HepG2 (cell line): ENCODE measurements around the gene CTCF. TPM values are rescaled to one million over a fixed set of nuclear protein-coding genes. Genes with fewer than 3 reads are reported as not detected.

ENCODE experiments used
- ATF1 ChIP-seq: IDR thresholded peaks from 2 replicates; pipeline ENCODE4 v1.6.1; 2016; ENCODE audit warnings: mild to moderate bottlenecking, control low read depth
- CEBPG ChIP-seq: IDR thresholded peaks from 2 replicates; pipeline ENCODE4 v1.6.1; 2016
- EHMT2 ChIP-seq: fragments of 200-600 bp; sonication (generic); IDR thresholded peaks from 2 replicates; pipeline ENCODE4 v1.7.0; 2017; ENCODE audit warnings: antibody characterized with exemption, low read depth, low read length, borderline replicate concordance
- ESRRA ChIP-seq: sonication (generic); formaldehyde crosslinking; IDR thresholded peaks from 2 replicates; pipeline ENCODE4 v1.5.1; 2020; ENCODE audit warnings: mild to moderate bottlenecking, low read depth, missing genetic modification reagents
- HDAC1 ChIP-seq: sonication (generic); formaldehyde crosslinking; IDR thresholded peaks from 2 replicates; pipeline ENCODE4 v1.5.1; 2020; ENCODE audit warnings: mild to moderate bottlenecking, missing genetic modification reagents
- KDM5B ChIP-seq: sonication (generic); formaldehyde crosslinking; IDR thresholded peaks from 2 replicates; pipeline ENCODE4 v1.4.0; 2020; ENCODE audit warnings: missing genetic modification reagents, mild to moderate bottlenecking, borderline replicate concordance
- MTA1 ChIP-seq: sonication (generic); formaldehyde crosslinking; IDR thresholded peaks from 2 replicates; pipeline ENCODE4 v1.4.0; 2020; ENCODE audit warnings: missing genetic modification reagents, mild to moderate bottlenecking, borderline replicate concordance
- REST ChIP-seq, 2 experiments: IDR thresholded peaks; 2 replicates each; pipeline ENCODE4 v1.6.1; 2011 to 2012; ENCODE audit warnings: low read length in 2 of 2, borderline replicate concordance in 1 of 2, low read depth in 1 of 2, mild to moderate bottlenecking in 1 of 2, moderate library complexity in 1 of 2
- RFXAP ChIP-seq: sonication (generic); formaldehyde crosslinking; IDR thresholded peaks from 2 replicates; pipeline ENCODE4 v1.4.0; 2020; ENCODE audit warnings: missing genetic modification reagents, borderline replicate concordance
- SETDB1 ChIP-seq: sonication (generic); formaldehyde crosslinking; IDR thresholded peaks from 2 replicates; pipeline ENCODE4 v1.5.1; 2020; ENCODE audit warnings: missing genetic modification reagents, mild to moderate bottlenecking, borderline replicate concordance
- SMAD3 ChIP-seq: sonication (generic); formaldehyde crosslinking; IDR thresholded peaks from 2 replicates; pipeline ENCODE4 v1.4.0; 2020; ENCODE audit warnings: missing genetic modification reagents
- SRY ChIP-seq: sonication (generic); formaldehyde crosslinking; IDR thresholded peaks from 2 replicates; pipeline ENCODE4 v1.8.0; 2022; ENCODE audit warnings: mild to moderate bottlenecking, missing genetic modification reagents
- U2AF2 ChIP-seq: fragments of 200-400 bp; formaldehyde crosslinking; IDR thresholded peaks from 2 replicates; pipeline ENCODE4 v1.6.1; 2017; ENCODE audit warnings: low read depth, mild to moderate bottlenecking, low read length
- ZFX ChIP-seq: sonication (generic); formaldehyde crosslinking; IDR thresholded peaks from 2 replicates; pipeline ENCODE4 v1.4.0; 2020; ENCODE audit warnings: mild to moderate bottlenecking, low read depth, missing genetic modification reagents, moderate library complexity
- ZNF543 ChIP-seq: sonication (generic); formaldehyde crosslinking; IDR thresholded peaks from 2 replicates; pipeline ENCODE4 v1.4.0; 2020; ENCODE audit warnings: mild to moderate bottlenecking, missing genetic modification reagents
- ZNF557 ChIP-seq: sonication (generic); formaldehyde crosslinking; IDR thresholded peaks from 2 replicates; pipeline ENCODE4 v1.4.0; 2020; ENCODE audit warnings: missing genetic modification reagents
- polyA plus RNA-seq, 8 experiments: library from polyadenylated mRNA; depleted of rRNA in 3 of 8; stranded (reverse) in 7 of 8; unstranded in 1 of 8; fragments of >200 nt; fragmentation: Illumina TruSeq in 4 of 8; extraction: Trizol in 4 of 8; gene quantifications; 2 replicates each; pipeline versions ENCODE4 v1.2.1 to v1.2.3, GENCODE V29; 2011 to 2016; ENCODE audit warnings: low read depth in 4 of 8, missing spikeins in 1 of 8, mixed read lengths in 1 of 8; ENCODE audit not compliant: insufficient read depth in 1 of 8
- total RNA-seq, 5 experiments: library from RNA; depleted of rRNA; stranded (reverse); fragments of >200 nt; fragmentation: Illumina TruSeq; extraction: Trizol; gene quantifications; 2 replicates each; pipeline ENCODE4 v1.2.3, GENCODE V29; 2016; ENCODE audit warnings: low read depth in 1 of 5
- TF ChIP-seq, protein P1 (sequence below): sonication (generic); formaldehyde crosslinking; IDR thresholded peaks from 2 replicates; pipeline ENCODE4 v1.4.0; 2020; ENCODE audit warnings: missing genetic modification reagents, low read depth, mild to moderate bottlenecking, borderline replicate concordance
- TF ChIP-seq, protein P2 (sequence below): sonication (generic); formaldehyde crosslinking; IDR thresholded peaks from 2 replicates; pipeline ENCODE4 v1.4.0; 2020; ENCODE audit warnings: missing genetic modification reagents

The CTCF gene
- total and polyA plus RNA-seq, 2 of the 13 experiments (the other 11 are each of a cell fraction or from before 2014, with no cell fraction given), result 19.5 to 37.5 TPM

DNA sequence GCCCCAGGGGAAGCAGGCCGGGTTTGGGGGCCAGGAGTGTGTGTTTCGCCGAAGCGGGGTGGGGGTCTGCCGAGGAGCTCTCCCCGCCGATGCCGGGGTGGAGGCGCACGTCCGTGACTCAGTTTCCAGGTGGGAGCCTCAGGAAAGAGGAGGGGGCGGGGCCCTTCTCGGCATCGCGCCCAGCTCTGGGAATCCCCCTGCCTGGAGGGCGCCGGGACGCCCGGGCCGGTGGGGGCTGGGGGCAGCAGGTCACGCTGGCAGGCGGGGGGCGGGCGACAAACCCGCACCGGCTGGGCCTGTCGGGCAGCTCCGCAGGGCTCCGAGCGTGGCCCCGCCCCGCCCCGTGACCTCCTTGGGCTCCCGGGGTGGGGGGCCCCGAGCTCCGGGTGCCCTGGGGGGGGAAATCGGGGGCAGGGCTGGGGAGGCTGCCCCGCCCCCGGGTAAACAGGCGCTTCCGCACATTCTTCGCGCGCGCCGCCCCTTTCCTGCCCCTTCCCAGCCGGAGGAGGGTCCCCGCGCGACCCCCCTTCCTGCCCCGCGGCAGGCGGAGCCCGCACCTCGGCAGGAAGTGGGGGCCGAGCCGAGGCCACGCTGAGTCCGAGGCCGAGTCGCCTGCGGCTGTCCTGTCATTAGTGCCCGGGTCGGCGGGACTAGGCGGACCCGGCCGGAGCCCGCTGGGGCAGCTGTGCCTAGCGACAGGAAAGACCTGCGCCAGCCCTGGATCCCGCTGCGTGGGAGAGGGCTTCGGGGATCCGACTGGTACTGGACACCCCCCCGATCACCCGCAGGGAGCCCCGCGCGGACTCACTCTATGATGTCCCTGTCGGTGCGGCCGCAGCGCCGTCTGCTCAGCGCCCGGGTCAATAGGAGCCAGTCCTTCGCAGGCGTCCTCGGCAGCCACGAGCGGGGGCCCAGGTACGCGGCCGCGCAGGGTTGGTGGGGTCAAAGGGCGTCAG, 24.4 kb upstream of the CTCF start (continued):
- peak; percentile 53; the same call in 1 of the 2 replicates for TF ChIP-seq ZFX
- TF ChIP-seq, protein P1, sequence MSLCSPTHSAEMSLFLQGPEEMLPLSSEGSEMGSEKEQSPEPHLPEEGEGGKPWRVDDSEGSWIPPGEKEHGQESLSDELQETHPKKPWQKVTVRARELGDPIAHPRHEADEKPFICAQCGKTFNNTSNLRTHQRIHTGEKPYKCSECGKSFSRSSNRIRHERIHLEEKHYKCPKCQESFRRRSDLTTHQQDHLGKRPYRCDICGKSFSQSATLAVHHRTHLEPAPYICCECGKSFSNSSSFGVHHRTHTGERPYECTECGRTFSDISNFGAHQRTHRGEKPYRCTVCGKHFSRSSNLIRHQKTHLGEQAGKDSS, result peak; percentile 53; the same call in 1 of the 2 replicates
- TF ChIP-seq SRY, result 0 out of 2 replicates have a peak, but pooled peaks have one; percentile 35
- no peak for TF ChIP-seq EHMT2
- no peak; the same call in 1 of the 2 replicates for TF ChIP-seq ESRRA (CRISPR knock-in tag)
- TF ChIP-seq KDM5B (CRISPR knock-in tag), result no peak; the same call in 1 of the 2 replicates
- TF ChIP-seq U2AF2, result no peak
- TF ChIP-seq HDAC1 (CRISPR knock-in tag), result peak; percentile 73
- no peak for TF ChIP-seq CEBPG (CRISPR knock-in tag)
- TF ChIP-seq ZNF543 (CRISPR knock-in tag), result peak; percentile 46; the same call in 1 of the 2 replicates
- no peak for TF ChIP-seq ZNF557 (CRISPR knock-in tag)
- TF ChIP-seq MTA1 (CRISPR knock-in tag), result no peak
- TF ChIP-seq SETDB1 (CRISPR knock-in tag), result no peak
- TF ChIP-seq SMAD3 (CRISPR knock-in tag), result no peak
- TF ChIP-seq REST (IDR thresholded peaks at IDR 0.05; ENCODE audit: borderline replicate concordance in 1 of 2, low read depth in 1 of 2, low read length in 2 of 2), result no peak
- TF ChIP-seq, protein P2, sequence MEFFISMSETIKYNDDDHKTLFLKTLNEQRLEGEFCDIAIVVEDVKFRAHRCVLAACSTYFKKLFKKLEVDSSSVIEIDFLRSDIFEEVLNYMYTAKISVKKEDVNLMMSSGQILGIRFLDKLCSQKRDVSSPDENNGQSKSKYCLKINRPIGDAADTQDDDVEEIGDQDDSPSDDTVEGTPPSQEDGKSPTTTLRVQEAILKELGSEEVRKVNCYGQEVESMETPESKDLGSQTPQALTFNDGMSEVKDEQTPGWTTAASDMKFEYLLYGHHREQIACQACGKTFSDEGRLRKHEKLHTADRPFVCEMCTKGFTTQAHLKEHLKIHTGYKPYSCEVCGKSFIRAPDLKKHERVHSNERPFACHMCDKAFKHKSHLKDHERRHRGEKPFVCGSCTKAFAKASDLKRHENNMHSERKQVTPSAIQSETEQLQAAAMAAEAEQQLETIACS (CRISPR knock-in tag), result no peak
- no peak for TF ChIP-seq ATF1 (CRISPR knock-in tag)
- no peak for TF ChIP-seq RFXAP (CRISPR knock-in tag)
